HG03159 (cell line): ENCODE results near the gene STK24.

Experiments used
- ATAC-seq: cut with Tn5 transposase; IDR thresholded peaks from one replicate; pipeline ENCODE4 v1.9.1; 2021; ENCODE audit warnings: mild to moderate bottlenecking, moderate library complexity; ENCODE audit not compliant: unreplicated experiment

STK24 gene

GRCh38 chr13:98439896-98440295 lies 137.0 kb downstream of the STK24 start:
- ATAC-seq, result no peak

- no peak for ATAC-seq
Measured at GRCh38 chr13:98439126-98439828, 137.6 kb downstream of the STK24 start.

GRCh38 chr13:98438246-98439125 lies 138.4 kb downstream of the STK24 start:
- ATAC-seq, result no peak

- ATAC-seq, result no peak
Measured at GRCh38 chr13:98436233-98436910, 140.5 kb downstream of the STK24 start.

- no peak for ATAC-seq
Measured at GRCh38 chr13:98435376-98435775, 141.5 kb downstream of the STK24 start.

GRCh38 chr13:98434060-98434459 lies 142.8 kb downstream of the STK24 start:
- no peak for ATAC-seq

- ATAC-seq, result no peak
Measured at GRCh38 chr13:98433654-98434053, 143.3 kb downstream of the STK24 start.

GRCh38 chr13:98432638-98433037 lies 144.3 kb downstream of the STK24 start:
- ATAC-seq, result no peak

GRCh38 chr13:98429977-98430736 lies 146.8 kb downstream of the STK24 start:
- ATAC-seq, result no peak

GRCh38 chr13:98429531-98429930 lies 147.4 kb downstream of the STK24 start:
- ATAC-seq, result no peak

- ATAC-seq, result no peak
Measured at GRCh38 chr13:98429081-98429480, 147.8 kb downstream of the STK24 start.

- no peak for ATAC-seq
Measured at GRCh38 chr13:98428256-98428966, 148.5 kb downstream of the STK24 start.

GRCh38 chr13:98427331-98427995 lies 149.4 kb downstream of the STK24 start:
- ATAC-seq, result no peak

- ATAC-seq, result no peak
Measured at GRCh38 chr13:98423417-98423816, 153.5 kb downstream of the STK24 start.

- no peak for ATAC-seq
Measured at GRCh38 chr13:98422046-98422445, 154.9 kb downstream of the STK24 start.

- no peak for ATAC-seq
Measured at GRCh38 chr13:98420554-98421175, 156.2 kb downstream of the STK24 start.

- no peak for ATAC-seq
Measured at GRCh38 chr13:98419786-98420553, 156.9 kb downstream of the STK24 start.

GRCh38 chr13:98416408-98416807 lies 160.5 kb downstream of the STK24 start:
- ATAC-seq, result no peak
